Psoas muscle (tissue), 8 donors: Measurements from ENCODE around the gene ZBTB38. TPM values are rescaled to one million over a fixed set of nuclear protein-coding genes. Genes with fewer than 3 reads are reported as not detected.

Experiments used
- ATAC-seq, 4 donors: fragments of 200-7000 bp; cut with Tn5 transposase; one replicate each; pipeline ENCODE4 v1.9.1; 2020; ENCODE audit warnings: moderate library complexity in 3 of 4, mild to moderate bottlenecking in 2 of 4
- DNase-seq, 2 donors: peaks; one replicate each; pipeline ENCODE4 v3.0.0-alpha.2; 2020
- H3K27ac ChIP-seq: fragments of 200-600 bp; one replicate; pipeline ENCODE4 v1.8.0; 2022
- H3K27me3 ChIP-seq, 3 donors: fragments of 200-600 bp in 1 of 3; one replicate each; pipeline versions ENCODE4 v1.6.1 to v1.8.0; 2013 to 2022; ENCODE audit warnings: low read length in 2 of 3, mild to moderate bottlenecking in 2 of 3, moderate library complexity in 1 of 3; ENCODE audit not compliant: insufficient read depth in 3 of 3
- H3K36me3 ChIP-seq, 2 donors: fragments of 200-600 bp in 1 of 2; one replicate each; pipeline versions ENCODE4 v1.6.1 to v1.8.0; 2013 to 2022; ENCODE audit warnings: low read depth in 1 of 2, mild to moderate bottlenecking in 1 of 2, moderate library complexity in 1 of 2; ENCODE audit not compliant: insufficient read depth in 1 of 2
- H3K4me1 ChIP-seq: fragments of 200-600 bp; one replicate; pipeline ENCODE4 v1.8.0; 2022
- H3K4me3 ChIP-seq: fragments of 200-600 bp; one replicate; pipeline ENCODE4 v1.8.0; 2022; ENCODE audit warnings: mild to moderate bottlenecking
- H3K9me3 ChIP-seq: fragments of 200-600 bp; one replicate; pipeline ENCODE4 v1.8.0; 2022
- WGBS, 3 donors: extraction: QIAGEN DNeasy Blood & Tissue Kit; methylation state at CpG; one replicate each; pipeline versions ENCODE4 v1.1.6 to v1.1.7; 2013; 5-methylcytosine and 5-hydroxymethylcytosine counted together
- intact Hi-C, 2 donors: fragments of 100-400 bp; cut with DNase I; formaldehyde crosslinking; loops; one replicate each; pipeline versions ENCODE4 v1.11.0 to v1.14.2; 2022
- polyA plus RNA-seq, 3 donors: library from polyadenylated mRNA; stranded (reverse); fragments of 200-250 nt; gene quantifications; one replicate each; pipeline ENCODE4 v1.2.3, GENCODE V29; 2013
- total RNA-seq, 4 donors: library from RNA; stranded (reverse); fragmentation: NEBNext Ultra II Directional in 2 of 4; extraction: Animal tissue kit (Norgen Biotek cat#: 25700) in 2 of 4; gene quantifications; one replicate each; pipeline versions ENCODE4 v1.2.1 to v1.2.4, GENCODE V29; 2021 to 2023
- TF ChIP-seq, protein P1 (sequence below): fragments of 200-600 bp; IDR thresholded peaks from one replicate; pipeline ENCODE4 v1.8.0; 2022; ENCODE audit warnings: antibody characterized with exemption
- donor health status: healthy with polysubstance abuse.
- donor health status: DM: no; HTN: no; CAD: no; lungs with moderate emphysema.
- donor health status: Bipolar disorder and iron deficiency.
- donor health status: healthy.
- donor health status: DM: yes; HTN: yes; CAD: no.
- donor health status: DM: no; HTN: no; CAD: no.
- donor health status: DM: no; HTN: no; CAD: no.
- donor health status: DM: yes; HTN: yes; CAD: no.

ZBTB38 gene
- total and polyA plus RNA-seq, 7 donors, result 24.2 to 212 (median 61.7) TPM

DNA sequence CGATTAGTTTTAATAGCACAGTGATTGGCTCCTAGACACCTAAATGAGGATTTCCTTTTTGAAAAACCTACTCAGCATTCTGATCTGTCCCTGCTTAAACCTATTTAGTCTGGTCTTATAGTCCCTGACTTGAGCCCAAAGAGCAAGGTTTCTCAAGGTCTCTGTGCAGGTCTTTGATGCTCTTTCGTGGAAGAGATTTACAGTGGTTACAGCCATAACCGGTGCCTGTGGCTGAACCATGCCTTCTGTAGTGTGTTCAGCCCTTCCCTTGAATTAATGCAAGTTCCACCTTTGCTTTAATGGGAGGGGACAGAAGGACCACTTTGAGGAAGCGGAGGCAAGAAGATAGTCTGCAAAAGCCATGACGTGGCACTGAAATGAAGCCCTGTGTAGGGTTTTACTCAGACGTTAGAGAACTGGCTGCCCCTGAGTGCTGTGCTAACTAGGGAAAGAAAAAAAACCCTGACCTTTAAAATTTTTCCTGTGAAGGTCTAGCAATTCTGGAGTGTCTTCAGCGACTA, 43.0 kb downstream of the ZBTB38 start:
- H3K9me3 ChIP-seq, result no peaks in the 10 kb centered on the region
- DNase-seq (no peak), ATAC-seq (peak in 1 of 4 donors; percentile 8)
- TF ChIP-seq, protein P1, sequence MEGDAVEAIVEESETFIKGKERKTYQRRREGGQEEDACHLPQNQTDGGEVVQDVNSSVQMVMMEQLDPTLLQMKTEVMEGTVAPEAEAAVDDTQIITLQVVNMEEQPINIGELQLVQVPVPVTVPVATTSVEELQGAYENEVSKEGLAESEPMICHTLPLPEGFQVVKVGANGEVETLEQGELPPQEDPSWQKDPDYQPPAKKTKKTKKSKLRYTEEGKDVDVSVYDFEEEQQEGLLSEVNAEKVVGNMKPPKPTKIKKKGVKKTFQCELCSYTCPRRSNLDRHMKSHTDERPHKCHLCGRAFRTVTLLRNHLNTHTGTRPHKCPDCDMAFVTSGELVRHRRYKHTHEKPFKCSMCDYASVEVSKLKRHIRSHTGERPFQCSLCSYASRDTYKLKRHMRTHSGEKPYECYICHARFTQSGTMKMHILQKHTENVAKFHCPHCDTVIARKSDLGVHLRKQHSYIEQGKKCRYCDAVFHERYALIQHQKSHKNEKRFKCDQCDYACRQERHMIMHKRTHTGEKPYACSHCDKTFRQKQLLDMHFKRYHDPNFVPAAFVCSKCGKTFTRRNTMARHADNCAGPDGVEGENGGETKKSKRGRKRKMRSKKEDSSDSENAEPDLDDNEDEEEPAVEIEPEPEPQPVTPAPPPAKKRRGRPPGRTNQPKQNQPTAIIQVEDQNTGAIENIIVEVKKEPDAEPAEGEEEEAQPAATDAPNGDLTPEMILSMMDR, result no peak
- WGBS, 3 donors, result 42 to 50% (median 43%) methylated on average over 7 of the region's 7 CpGs
- H3K36me3 ChIP-seq, result peaks cover 6 to 29% of the 10 kb centered on the region in 2 donors
- H3K4me3 ChIP-seq, result peak overlapping the region; percentile 64
- H3K27me3 ChIP-seq, result no peaks in the 10 kb centered on the region
- peak overlapping the region; percentile 96 for H3K27ac ChIP-seq
- intact Hi-C loops, result no loop called here
- peaks cover 61% of the 10 kb centered on the region for H3K4me1 ChIP-seq

DNA sequence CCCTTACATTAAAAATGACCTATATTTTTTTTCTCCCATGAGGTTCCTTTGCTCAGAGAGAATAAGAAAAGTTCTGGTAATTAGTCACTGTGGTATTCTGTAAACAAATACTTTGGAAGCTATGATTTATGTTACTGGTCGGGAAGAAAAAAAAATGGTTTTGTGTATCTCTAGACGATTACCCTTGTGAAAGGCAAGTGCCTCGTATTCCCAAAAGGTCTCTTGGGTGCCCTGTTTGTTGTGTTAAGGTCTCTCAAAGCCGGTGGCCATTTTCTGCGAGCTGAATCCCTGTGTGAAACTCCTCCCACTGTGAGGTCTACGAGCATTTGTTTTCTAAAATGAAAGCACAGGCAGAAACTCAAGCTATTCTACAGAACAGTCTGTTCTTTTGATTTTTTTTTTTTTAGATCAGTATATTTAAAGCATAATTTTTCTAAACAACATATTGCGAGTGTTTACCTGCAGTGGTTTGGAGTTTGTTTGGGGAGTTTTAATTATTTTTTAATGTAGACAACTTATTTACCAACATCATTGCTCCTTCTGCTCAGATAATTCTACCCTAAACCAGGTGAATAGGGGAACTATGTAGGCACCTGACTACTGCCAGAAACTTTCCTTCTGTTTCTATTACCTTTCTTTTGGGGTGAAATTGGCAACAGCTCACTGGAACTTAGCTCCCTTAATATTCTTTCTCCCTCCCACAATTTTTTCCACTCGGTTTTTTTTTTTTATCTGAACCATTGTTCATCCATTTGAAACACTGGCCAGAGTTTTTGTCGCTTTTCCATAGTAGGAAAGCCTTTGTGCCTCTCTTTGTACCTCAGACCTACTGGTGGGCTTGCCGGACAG, 44.0 kb downstream of the ZBTB38 start:
- intact Hi-C loops, result loop anchor here in 1 of 2 donors (1.0 kb wide), 1 partner anchor 44 kb away; the partner anchor contains the start of gene ZBTB38
- Histone ChIP-seq H3K4me3 (peak overlapping the region; percentile 64), H3K9me3 (no peaks in the 10 kb centered on the region), H3K27ac (peak overlapping the region; percentile 96), H3K36me3 (peaks cover 6 to 35% of the 10 kb centered on the region in 2 donors), H3K27me3 (no peaks in the 10 kb centered on the region), H3K4me1 (peaks cover 53% of the 10 kb centered on the region)
- peak in 1 of 2 donors; percentile 69 for DNase-seq
- TF ChIP-seq, protein P1, result no peak
- WGBS, 3 donors, result 2 to 5% (median 2%) methylated on average over 10 of the region's 10 CpGs
- peak; percentile 43 to 78 (median 63) for ATAC-seq

DNA sequence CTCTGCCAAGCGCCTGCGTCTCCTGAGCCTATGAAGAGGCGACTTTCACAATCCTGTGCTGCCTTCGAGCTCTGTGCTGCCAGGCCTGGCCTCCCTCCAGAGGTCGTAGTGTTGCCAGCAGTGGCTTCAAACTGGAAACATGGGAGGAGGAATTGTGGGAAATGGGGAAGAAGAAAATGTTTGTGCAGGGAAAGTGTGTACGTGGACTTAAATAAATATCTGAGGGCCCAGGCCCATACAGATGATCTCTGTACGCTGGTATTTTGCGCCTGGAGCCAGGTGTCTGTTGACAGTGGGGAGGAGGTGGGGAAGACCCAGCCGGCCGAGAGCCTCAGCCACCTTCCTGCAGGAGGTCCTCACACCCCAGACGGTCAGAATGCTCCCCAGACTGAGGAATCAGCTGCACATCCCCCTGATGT, 44.6 kb downstream of the ZBTB38 start:
- H3K4me3 ChIP-seq, result peak overlapping the region; percentile 64
- TF ChIP-seq, protein P1, result no peak
- H3K27me3 ChIP-seq, result no peaks in the 10 kb centered on the region
- H3K36me3 ChIP-seq, result peaks cover 6 to 37% of the 10 kb centered on the region in 2 donors
- intact Hi-C loops, result loop anchor here in 1 of 2 donors (1.0 kb wide), 1 partner anchor 45 kb away; the partner anchor contains the start of gene ZBTB38
- peaks cover 47% of the 10 kb centered on the region for H3K4me1 ChIP-seq
- DNase-seq (peak; percentile 95 to 97), ATAC-seq (peak; percentile 78 to 88 (median 85))
- H3K27ac ChIP-seq, result peak overlapping the region; percentile 96
- WGBS, 3 donors, result 11 to 18% (median 14%) methylated on average over 11 of the region's 11 CpGs
- H3K9me3 ChIP-seq, result no peaks in the 10 kb centered on the region

DNA sequence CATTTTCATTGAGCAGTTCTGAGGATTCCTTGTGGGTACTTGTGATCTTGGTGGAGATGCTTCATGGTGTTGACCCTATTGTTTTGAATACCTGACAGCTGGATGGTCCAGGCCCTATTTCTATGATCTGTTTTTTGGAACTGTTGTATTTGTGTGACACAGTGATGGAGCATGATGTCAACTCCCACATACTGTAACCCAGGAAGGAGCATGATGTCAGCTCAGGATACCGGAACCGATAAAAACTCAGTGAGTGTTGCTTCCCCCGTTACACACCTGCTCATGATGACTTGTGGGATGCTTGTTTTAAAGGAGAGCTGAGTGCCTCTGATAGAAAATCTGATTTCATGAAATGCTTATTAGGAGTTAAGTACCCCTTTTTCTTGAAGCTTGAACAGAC, 45.1 kb downstream of the ZBTB38 start:
- TF ChIP-seq, protein P1, result no peak
- 18 to 46% (median 18%) methylated on average over 3 of the region's 3 CpGs for WGBS, 3 donors
- DNase-seq (no peak), ATAC-seq (peak; percentile 38 to 71 (median 54))
- Histone ChIP-seq H3K4me3 (peak overlapping the region; percentile 64), H3K27ac (peak overlapping the region; percentile 96), H3K27me3 (no peaks in the 10 kb centered on the region), H3K9me3 (no peaks in the 10 kb centered on the region), H3K36me3 (peaks cover 6 to 40% of the 10 kb centered on the region in 2 donors), H3K4me1 (peaks cover 43% of the 10 kb centered on the region)
- intact Hi-C loops, result no loop called here
